HG03521 (cell line): ENCODE results near the gene FCRL2.
A peak's percentile ranks its signal among the peaks of the same experiment; 100 is the strongest.

Experiments used
- ATAC-seq: cut with Tn5 transposase; IDR thresholded peaks from one replicate; pipeline ENCODE4 v1.9.1; 2021; ENCODE audit warnings: mild to moderate bottlenecking, moderate library complexity; ENCODE audit not compliant: unreplicated experiment

The FCRL2 gene

GRCh38 chr1:157776971-157777391, at the start of gene FCRL2:
Gene FCRL2 (minus strand): TSS chr1:157777132. CDS start chr1:157777073, 59 bp downstream.
- ATAC-seq, result peak; percentile 53

GRCh38 chr1:157820299-157820698, 43.4 kb upstream of the FCRL2 start:
- ATAC-seq, result no peak

- ATAC-seq, result no peak
Measured at GRCh38 chr1:157819896-157820295, 43.0 kb upstream of the FCRL2 start, which contains the start of gene FCRL1. Gene FCRL1 (minus strand): TSS chr1:157820120. CDS start chr1:157820037, 83 bp downstream.

- ATAC-seq, result no peak
Measured at GRCh38 chr1:157819215-157819614, 42.3 kb upstream of the FCRL2 start.

- ATAC-seq, result no peak
Measured at GRCh38 chr1:157813269-157813668, 36.3 kb upstream of the FCRL2 start.

GRCh38 chr1:157806431-157807149, 29.7 kb upstream of the FCRL2 start:
- ATAC-seq, result peak; percentile 86

- no peak for ATAC-seq
Measured at GRCh38 chr1:157803851-157804250, 26.9 kb upstream of the FCRL2 start.

GRCh38 chr1:157799996-157800395, 23.1 kb upstream of the FCRL2 start:
- ATAC-seq, result no peak

GRCh38 chr1:157798211-157798610, 21.3 kb upstream of the FCRL2 start:
- ATAC-seq, result no peak

- ATAC-seq, result no peak
Measured at GRCh38 chr1:157785248-157785647, 8.3 kb upstream of the FCRL2 start.

GRCh38 chr1:157784801-157785200, 7.9 kb upstream of the FCRL2 start:
- no peak for ATAC-seq

GRCh38 chr1:157782931-157783330, 6.0 kb upstream of the FCRL2 start:
- ATAC-seq, result no peak

- peak; percentile 59 for ATAC-seq
Measured at GRCh38 chr1:157781048-157781447, 4.1 kb upstream of the FCRL2 start.

- no peak for ATAC-seq
Measured at GRCh38 chr1:157775101-157775870, 1.6 kb downstream of the FCRL2 start.

GRCh38 chr1:157774412-157774811, 2.5 kb downstream of the FCRL2 start:
- ATAC-seq, result no peak

GRCh38 chr1:157773493-157774350, 3.2 kb downstream of the FCRL2 start:
- ATAC-seq, result peak; percentile 53

GRCh38 chr1:157771661-157772425, 5.1 kb downstream of the FCRL2 start:
- ATAC-seq, result no peak

- no peak for ATAC-seq
Measured at GRCh38 chr1:157770442-157771043, 6.4 kb downstream of the FCRL2 start.

- no peak for ATAC-seq
Measured at GRCh38 chr1:157766792-157767191, 10.1 kb downstream of the FCRL2 start.

- ATAC-seq, result no peak
Measured at GRCh38 chr1:157758018-157758417, 18.9 kb downstream of the FCRL2 start.
